Activated CD4-positive, alpha-beta T cell treated with anti-CD3 and anti-CD28 coated beads for 36 hours (primary cell): ENCODE measurements around the gene YJEFN3. TPM values are rescaled to one million over a fixed set of nuclear protein-coding genes. Genes with fewer than 3 reads are reported as not detected.
A peak's percentile ranks its signal among the peaks of the same experiment; 100 is the strongest.

Source experiments
- ATAC-seq: fragments of 200-7000 bp; cut with Tn5 transposase; one replicate; pipeline ENCODE4 v1.10.0; 2021; ENCODE audit warnings: mild to moderate bottlenecking, moderate library complexity
- CTCF ChIA-PET: fragments of 350-600 bp; sonication (Branson Sonifier 250); formaldehyde crosslinking; loops from one replicate; lab custom pipeline; 2021; ENCODE audit warnings: antibody characterized with exemption; lab: Charles Lee
- POLR2A ChIA-PET: fragments of 350-600 bp; sonication (Branson Sonifier 250); formaldehyde crosslinking; loops from one replicate; lab custom pipeline; 2021; ENCODE audit warnings: antibody characterized with exemption, inconsistent platforms; lab: Charles Lee
- DNase-seq: peaks from one replicate; pipeline ENCODE4 v3.0.0-alpha.2; 2020
- H3K27ac Mint-ChIP-seq: one replicate; pipeline ENCODE4 v1.8.0; 2021; ENCODE audit warnings: mixed read lengths
- H3K27me3 Mint-ChIP-seq: one replicate; pipeline ENCODE4 v1.8.0; 2021; ENCODE audit warnings: mixed read lengths
- H3K36me3 Mint-ChIP-seq: one replicate; pipeline ENCODE4 v1.8.0; 2021; ENCODE audit warnings: low read depth, mixed read lengths
- H3K4me1 Mint-ChIP-seq: one replicate; pipeline ENCODE4 v1.8.0; 2021; ENCODE audit warnings: mixed read lengths
- H3K4me3 Mint-ChIP-seq: one replicate; pipeline ENCODE4 v1.8.0; 2021; ENCODE audit warnings: mild to moderate bottlenecking, moderate library complexity, mixed read lengths
- H3K9me3 Mint-ChIP-seq: one replicate; pipeline ENCODE4 v1.8.0; 2021; ENCODE audit warnings: low read depth, mixed read lengths
- intact Hi-C, 2 experiments: fragments of 100-400 bp; cut with DNase I in 1 of 2; cut with micrococcal nuclease in 1 of 2; formaldehyde crosslinking; loops; one replicate each; pipeline versions ENCODE4 v1.14.2 to v1.15.1; 2022 to 2024; cut with DNase I, micrococcal nuclease
- total RNA-seq, 2 experiments: library from RNA; stranded (reverse); gene quantifications; one replicate each; pipeline ENCODE4 v1.2.3, GENCODE V29; 2021

YJEFN3 gene
- total RNA-seq, 2 experiments from 2014 or later: 10.7 to 11.4 TPM

DNA sequence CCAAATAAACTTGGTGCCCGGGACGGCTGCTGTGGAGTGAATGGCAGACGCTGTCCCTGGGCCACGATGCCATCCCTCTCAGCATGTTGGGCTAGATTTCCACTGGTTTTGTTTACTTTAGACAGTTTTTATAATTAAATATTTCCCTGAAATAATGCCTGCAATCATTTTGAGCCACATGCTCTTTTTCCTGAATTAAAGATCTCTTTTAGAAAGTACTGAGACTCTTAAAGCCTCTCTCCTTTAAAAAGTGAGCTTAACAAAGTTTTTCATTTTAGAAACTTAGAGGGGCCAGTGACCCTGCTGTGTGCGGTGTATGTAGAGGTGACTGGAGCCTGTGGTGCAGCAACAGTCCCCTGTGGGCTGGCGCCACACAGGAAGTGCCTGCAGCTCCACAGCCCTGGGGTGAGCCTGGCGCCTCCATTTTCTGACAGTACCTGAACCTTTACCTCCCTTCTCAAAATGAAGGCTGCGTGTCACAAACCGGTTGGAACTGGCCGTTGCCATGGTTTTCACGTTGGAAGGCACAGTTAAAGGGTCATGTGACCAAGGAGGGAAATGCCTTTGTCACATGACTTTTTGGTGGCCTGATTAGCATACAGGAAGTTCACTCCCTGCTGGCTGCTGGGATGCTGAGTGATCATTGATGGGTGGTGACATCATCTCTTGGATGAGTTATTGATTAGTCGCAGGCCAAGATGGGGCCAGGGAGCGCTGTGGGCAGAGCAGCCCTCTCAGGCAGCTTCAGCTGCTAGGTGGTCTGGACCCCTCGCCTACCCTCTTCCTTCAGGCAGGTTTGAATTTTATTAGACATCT is 39.6 kb upstream of the YJEFN3 start:
- H3K9me3 Mint-ChIP-seq: no peaks in the 10 kb centered on the region
- ChIA-PET CTCF (interaction anchor here (0.6 to 6.9 kb wide), 20 partner anchors 8 to 343 kb away, joined by 3 to 123 read pairs (median 5); partner anchors contain the start of gene GATAD2A), POLR2A (interaction anchor here (0.6 to 1.9 kb wide), 5 partner anchors 27 to 286 kb away, joined by 3 to 7 read pairs (median 4); partner anchors contain the start of genes GATAD2A, NDUFA13, NR2C2AP and TSSK6)
- peak overlapping the region; percentile 97 for H3K27ac Mint-ChIP-seq
- intact Hi-C loops: loop anchor here (1.0 to 2.0 kb wide), 8 partner anchors 30 to 456 kb away; partner anchors contain the start of genes MAU2 (in 2 of the 2), SUGP1 (in 2 of the 2), ARMC6 (in 1 of the 2) and BORCS8 (in 1 of the 2)
- peaks cover 57% of the 10 kb centered on the region for H3K4me1 Mint-ChIP-seq
- ATAC-seq (peak; percentile 93), DNase-seq (peak; percentile 95)
- H3K36me3 Mint-ChIP-seq: peaks cover 13% of the 10 kb centered on the region
- H3K4me3 Mint-ChIP-seq: peak overlapping the region; percentile 43
- no peaks in the 10 kb centered on the region for H3K27me3 Mint-ChIP-seq

DNA sequence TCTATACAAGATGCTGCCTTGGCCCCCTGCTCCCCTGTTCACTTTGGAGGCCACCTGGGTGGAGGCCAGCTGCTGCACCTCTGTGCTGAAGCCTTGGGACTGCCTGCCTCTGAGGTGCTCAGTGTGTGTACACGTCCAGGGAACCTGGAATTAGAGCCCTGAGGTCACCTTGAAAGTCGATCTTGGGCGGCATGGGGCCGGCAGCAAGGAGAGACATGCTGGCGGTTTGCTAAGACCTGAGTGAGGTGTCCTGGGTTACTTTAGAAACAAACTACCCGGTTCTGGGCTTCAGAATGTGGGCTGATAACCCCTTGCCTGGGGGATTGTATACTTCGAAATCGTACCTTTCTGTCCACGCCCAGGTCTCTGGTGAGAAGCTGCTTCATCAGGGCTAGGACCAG is 38.9 kb upstream of the YJEFN3 start:
- DNase-seq: peak; percentile 34
- ChIA-PET CTCF (interaction anchor here (0.7 to 6.9 kb wide), 36 partner anchors 9 to 344 kb away, joined by 3 to 123 read pairs (median 5); partner anchors contain the start of gene GATAD2A), POLR2A (interaction anchor here (0.7 to 1.9 kb wide), 5 partner anchors 27 to 286 kb away, joined by 3 to 7 read pairs (median 3); partner anchors contain the start of genes GATAD2A and NR2C2AP)
- peak overlapping the region; percentile 43 for H3K4me3 Mint-ChIP-seq
- H3K27me3 Mint-ChIP-seq: no peaks in the 10 kb centered on the region
- H3K4me1 Mint-ChIP-seq: peaks cover 56% of the 10 kb centered on the region
- intact Hi-C loops: loop anchor here (1.0 to 2.0 kb wide), 13 partner anchors 31 to 457 kb away; partner anchors contain the start of genes MAU2 (in 2 of the 2), SUGP1 (in 2 of the 2), ARMC6 (in 1 of the 2) and BORCS8 (in 1 of the 2)
- peak overlapping the region; percentile 97 for H3K27ac Mint-ChIP-seq
- H3K9me3 Mint-ChIP-seq: no peaks in the 10 kb centered on the region
- ATAC-seq: no peak
- H3K36me3 Mint-ChIP-seq: peaks cover 20% of the 10 kb centered on the region

DNA sequence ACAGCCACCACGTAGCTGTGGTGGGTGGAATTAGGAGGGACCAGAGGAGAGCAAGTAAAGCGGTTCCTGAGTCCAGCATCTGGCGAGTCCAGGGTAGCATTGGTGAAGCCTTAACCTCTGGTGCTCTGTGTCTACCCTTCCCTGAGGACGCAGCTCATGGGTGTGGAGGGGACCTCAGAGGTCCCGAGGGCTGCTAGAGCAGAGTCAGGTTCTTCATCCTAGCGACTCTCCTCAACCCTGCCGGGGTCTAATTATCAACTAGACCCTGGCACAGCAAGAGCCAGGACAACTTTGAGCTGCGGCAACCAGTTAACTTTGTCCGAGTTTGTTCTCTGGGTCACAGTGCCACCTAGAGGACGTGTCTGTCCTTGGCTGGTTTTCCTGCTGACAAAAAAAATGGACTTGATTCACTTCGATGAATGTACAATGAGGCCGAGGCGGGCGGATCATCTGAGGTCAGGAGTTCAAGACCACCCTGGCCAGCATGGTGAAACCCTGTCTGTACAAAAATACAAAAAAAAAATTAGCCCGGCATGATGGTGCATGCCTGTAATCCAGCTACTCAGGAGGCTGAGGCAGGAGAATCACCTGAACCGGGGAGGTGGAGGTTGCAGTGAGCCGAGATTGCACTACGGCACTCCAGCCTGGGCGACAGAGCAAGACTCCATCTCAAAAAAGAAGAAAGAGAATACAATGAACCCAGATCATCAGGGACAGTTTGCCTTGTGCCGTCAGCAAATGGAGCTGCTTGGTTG is 38.3 kb upstream of the YJEFN3 start:
- peak; percentile 90 for DNase-seq
- CTCF ChIA-PET: interaction anchor here (0.6 to 6.9 kb wide), 46 partner anchors 9 to 344 kb away, joined by 3 to 123 read pairs (median 4); partner anchors contain the start of genes GATAD2A, NDUFA13 and TSSK6
- Mint-ChIP-seq H3K4me1 (peaks cover 52% of the 10 kb centered on the region), H3K36me3 (peaks cover 23% of the 10 kb centered on the region), H3K27ac (peak overlapping the region; percentile 97), H3K4me3 (no peak overlapping the region), H3K27me3 (no peaks in the 10 kb centered on the region), H3K9me3 (no peaks in the 10 kb centered on the region)
- intact Hi-C loops: loop anchor here (1.0 kb wide), 5 partner anchors 123 to 351 kb away; no protein-coding TSS in a partner anchor
- POLR2A ChIA-PET: interaction anchor here (0.7 to 1.9 kb wide), 5 partner anchors 28 to 126 kb away, joined by 3 to 7 read pairs (median 3); partner anchors contain the start of gene GATAD2A
- peak; percentile 24 for ATAC-seq

DNA sequence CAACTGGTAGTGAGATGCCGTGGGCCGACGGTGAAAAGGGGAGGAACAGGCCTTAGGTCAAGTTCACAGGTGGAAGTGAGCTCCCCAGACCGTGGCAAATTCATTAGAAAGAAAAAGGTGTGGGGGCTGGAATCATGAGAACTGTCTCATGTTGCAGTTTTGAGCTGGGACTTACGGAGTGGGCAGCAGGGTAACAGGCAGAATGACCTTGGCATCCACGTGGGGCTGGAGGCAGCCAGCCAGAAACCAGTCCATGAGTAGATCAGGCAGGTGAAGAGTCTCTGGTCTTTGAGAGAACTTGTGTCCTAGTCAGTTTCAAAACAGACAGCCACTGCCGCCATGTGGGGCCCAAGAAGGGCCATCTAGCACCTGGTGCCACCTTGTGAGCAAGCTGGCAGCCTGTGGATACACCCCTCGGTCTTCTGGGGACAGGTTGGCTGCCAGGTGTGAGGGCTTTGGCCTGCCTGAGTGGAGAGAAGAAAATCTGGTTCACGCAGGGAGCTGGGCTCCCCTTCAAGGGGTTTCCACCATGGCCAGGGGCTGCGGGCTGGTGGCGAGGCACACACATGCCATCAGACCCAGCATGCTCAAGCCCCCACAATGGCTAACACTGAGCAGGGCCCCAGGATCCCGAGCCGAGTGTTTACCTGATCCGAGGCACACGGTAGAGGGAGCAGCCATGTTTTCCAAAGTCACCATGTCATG is 37.2 kb upstream of the YJEFN3 start:
- ChIA-PET POLR2A (interaction anchor here (1.2 kb wide), 1 partner anchor 81 kb away, joined by 4 read pairs; no protein-coding TSS in a partner anchor), CTCF (interaction anchor here (0.6 to 6.9 kb wide), 22 partner anchors 10 to 213 kb away, joined by 3 to 123 read pairs (median 6); partner anchors contain the start of genes GATAD2A, NDUFA13 and TSSK6)
- H3K4me3 Mint-ChIP-seq: no peak overlapping the region
- DNase-seq (no peak), ATAC-seq (no peak)
- peak overlapping the region; percentile 13 for H3K27ac Mint-ChIP-seq
- H3K4me1 Mint-ChIP-seq: peaks cover 45% of the 10 kb centered on the region
- intact Hi-C loops: no loop called here
- H3K36me3 Mint-ChIP-seq: peaks cover 28% of the 10 kb centered on the region
- no peaks in the 10 kb centered on the region for H3K9me3 Mint-ChIP-seq
- no peaks in the 10 kb centered on the region for H3K27me3 Mint-ChIP-seq

DNA sequence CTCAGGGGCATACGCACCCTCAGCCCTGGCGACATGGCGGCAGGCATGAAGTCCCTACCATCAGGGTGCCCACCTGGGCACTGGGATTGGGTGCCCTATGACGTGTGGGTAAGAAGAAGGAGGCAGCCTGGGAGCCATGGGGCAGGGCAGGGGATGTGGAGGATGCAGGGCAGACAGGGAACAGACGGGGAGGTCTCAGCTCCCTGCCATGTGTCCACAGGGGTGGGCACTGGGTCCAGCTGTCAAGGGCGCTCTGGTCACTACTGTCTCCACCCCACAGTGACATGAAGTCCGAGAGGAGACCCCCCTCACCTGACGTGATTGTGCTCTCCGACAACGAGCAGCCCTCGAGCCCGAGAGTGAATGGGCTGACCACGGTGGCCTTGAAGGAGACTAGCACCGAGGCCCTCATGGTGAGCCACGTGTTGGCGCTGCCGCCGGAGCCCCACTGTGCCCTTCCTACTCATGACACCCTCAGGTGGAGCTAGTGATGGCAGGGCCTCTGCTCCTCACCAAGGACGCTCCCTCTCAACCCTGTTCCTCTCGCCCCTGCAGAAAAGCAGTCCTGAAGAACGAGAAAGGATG is 36.6 kb upstream of the YJEFN3 start:
- no peak for DNase-seq
- H3K4me1 Mint-ChIP-seq: peaks cover 40% of the 10 kb centered on the region
- ATAC-seq: no peak
- H3K36me3 Mint-ChIP-seq: peaks cover 30% of the 10 kb centered on the region
- H3K9me3 Mint-ChIP-seq: no peaks in the 10 kb centered on the region
- no peaks in the 10 kb centered on the region for H3K27me3 Mint-ChIP-seq
- peak overlapping the region; percentile 13 for H3K27ac Mint-ChIP-seq
- no peak overlapping the region for H3K4me3 Mint-ChIP-seq
- ChIA-PET POLR2A (no interaction called here), CTCF (interaction anchor here (2.6 to 6.9 kb wide), 3 partner anchors 96 to 128 kb away, joined by 15 to 123 read pairs (median 19); no protein-coding TSS in a partner anchor)
- intact Hi-C loops: no loop called here

DNA sequence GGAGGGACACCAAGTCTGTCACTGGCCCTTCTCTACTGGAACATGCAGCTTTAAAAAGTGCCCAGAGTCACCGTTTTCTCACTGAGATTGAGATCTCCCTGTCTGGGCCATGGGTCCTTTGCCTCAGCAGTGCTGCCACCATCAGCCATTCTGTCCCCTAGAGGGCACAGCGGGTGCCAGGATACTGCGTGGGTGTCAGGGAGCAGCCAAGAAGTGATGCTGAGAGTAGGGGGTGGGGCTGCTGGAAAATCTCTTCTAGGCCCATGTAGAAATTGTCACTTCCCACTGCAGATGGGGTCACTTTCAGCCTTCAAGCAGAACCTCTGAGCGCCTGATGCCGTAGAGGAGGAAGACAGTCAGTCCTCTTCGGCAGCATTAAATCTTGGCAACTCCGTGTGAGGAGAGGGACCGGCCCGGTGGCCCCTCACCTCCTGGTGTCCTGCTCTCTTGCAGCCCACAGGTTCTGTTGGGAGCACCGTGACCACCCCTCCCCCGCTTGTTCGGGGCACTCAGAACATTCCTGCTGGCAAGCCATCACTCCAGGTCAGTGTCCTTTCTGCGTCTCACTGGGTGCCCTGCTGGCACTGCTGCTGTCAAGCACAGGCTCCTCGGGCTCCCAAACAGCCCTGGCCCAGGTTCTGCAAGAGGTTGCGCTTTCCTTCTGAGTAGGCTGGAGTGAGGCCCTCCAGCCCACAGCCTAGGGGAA is 34.7 kb upstream of the YJEFN3 start:
- intact Hi-C loops: no loop called here
- peak overlapping the region; percentile 51 for H3K27ac Mint-ChIP-seq

DNA sequence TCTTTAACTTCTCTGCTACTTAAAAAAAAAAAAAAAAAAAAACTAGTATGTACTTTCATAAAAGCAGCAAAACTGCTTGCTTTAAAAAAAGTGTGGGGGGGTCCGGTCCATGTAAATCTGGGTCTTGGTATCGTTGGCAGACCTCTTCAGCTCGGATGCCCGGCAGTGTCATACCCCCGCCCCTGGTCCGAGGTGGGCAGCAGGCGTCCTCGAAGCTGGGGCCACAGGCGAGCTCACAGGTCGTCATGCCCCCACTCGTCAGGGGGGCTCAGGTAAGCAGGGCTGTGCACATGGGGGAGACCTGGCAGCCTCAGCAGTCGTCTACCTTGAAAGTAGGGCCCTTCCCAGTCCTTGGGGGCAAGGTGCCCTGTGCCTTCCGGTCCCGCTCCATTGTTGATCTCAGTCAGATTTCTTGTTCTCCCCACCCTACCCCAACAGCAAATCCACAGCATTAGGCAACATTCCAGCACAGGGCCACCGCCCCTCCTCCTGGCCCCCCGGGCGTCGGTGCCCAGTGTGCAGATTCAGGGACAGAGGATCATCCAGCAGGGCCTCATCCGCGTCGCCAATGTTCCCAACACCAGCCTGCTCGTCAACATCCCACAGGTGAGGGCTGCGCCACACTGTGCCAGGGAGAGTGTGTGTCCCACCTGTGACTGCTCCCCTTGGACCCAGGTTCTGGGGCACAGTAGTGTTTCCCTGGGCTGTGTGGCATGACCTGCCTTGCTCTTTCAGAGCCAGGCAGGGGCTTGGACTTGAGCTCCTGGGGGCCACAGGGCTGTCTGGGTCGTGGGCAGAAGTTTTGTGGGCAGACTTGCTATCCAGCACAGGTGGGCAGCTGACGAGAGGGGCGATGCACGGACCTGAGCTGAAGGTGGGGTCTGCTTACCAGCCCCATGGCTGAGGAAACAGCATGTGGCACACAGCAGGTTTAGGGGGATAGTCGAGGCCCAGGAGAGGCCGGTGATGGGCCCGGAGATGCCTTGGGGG is 32.8 kb upstream of the YJEFN3 start:
- Mint-ChIP-seq H3K27ac (no peak overlapping the region), H3K27me3 (no peaks in the 10 kb centered on the region), H3K4me1 (peaks cover 6% of the 10 kb centered on the region), H3K36me3 (peaks cover 39% of the 10 kb centered on the region), H3K9me3 (no peaks in the 10 kb centered on the region), H3K4me3 (no peak overlapping the region)
- DNase-seq (no peak), ATAC-seq (no peak)
- ChIA-PET CTCF (interaction anchor here (0.6 kb wide), 1 partner anchor 1684 kb away, joined by 3 read pairs; no protein-coding TSS in a partner anchor), POLR2A (no interaction called here)
- intact Hi-C loops: no loop called here

More for the DNA sequence above, 34.7 kb upstream of the YJEFN3 start:
- H3K4me1 Mint-ChIP-seq: peaks cover 24% of the 10 kb centered on the region
- peak; percentile 31 for DNase-seq
- H3K27me3 Mint-ChIP-seq: no peaks in the 10 kb centered on the region
- ATAC-seq: no peak
- peaks cover 36% of the 10 kb centered on the region for H3K36me3 Mint-ChIP-seq
- POLR2A ChIA-PET: no interaction called here
- CTCF ChIA-PET: interaction anchor here (6.9 kb wide), 1 partner anchor 130 kb away, joined by 123 read pairs; no protein-coding TSS in a partner anchor
- H3K9me3 Mint-ChIP-seq: no peaks in the 10 kb centered on the region
- H3K4me3 Mint-ChIP-seq: no peak overlapping the region

DNA sequence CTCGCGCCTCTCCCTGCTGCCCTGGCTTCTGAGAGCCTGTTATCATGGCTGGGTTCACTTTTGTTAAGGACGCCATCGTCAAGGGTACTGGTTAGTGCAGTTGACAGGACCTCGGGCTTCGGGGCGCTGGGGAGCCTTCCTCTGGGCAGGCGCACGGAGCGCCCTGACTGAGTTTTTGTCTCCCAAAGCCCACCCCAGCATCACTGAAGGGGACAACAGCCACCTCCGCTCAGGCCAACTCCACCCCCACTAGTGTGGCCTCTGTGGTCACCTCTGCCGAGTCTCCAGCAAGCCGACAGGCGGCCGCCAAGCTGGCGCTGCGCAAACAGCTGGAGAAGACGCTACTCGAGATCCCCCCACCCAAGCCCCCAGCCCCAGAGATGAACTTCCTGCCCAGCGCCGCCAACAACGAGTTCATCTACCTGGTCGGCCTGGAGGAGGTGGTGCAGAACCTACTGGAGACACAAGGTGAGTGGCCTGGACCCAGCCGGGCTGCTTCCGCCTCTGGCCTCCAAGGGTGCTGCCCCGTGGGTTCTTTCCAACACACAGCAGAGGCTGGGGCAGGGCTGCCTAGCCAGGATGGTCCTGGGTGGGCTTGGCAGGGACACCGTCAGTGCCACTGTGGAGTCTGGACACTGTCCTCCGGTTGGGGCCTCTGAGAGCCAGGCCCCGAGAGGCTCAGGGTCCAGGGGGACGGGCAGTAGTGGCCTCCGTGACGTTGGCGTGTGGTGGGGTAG is 30.3 kb upstream of the YJEFN3 start:
- intact Hi-C loops: no loop called here
- POLR2A ChIA-PET: no interaction called here
- CTCF ChIA-PET: interaction anchor here (0.5 kb wide), 1 partner anchor 109 kb away, joined by 4 read pairs; no protein-coding TSS in a partner anchor
- Mint-ChIP-seq H3K9me3 (no peaks in the 10 kb centered on the region), H3K27me3 (no peaks in the 10 kb centered on the region), H3K4me3 (no peak overlapping the region), H3K36me3 (peaks cover 56% of the 10 kb centered on the region), H3K4me1 (peaks cover 6% of the 10 kb centered on the region), H3K27ac (no peak overlapping the region)
- no peak for ATAC-seq
- no peak for DNase-seq
